HCEC 1CT (cell line): ENCODE measurements around the gene GARNL3.

Experiments
- DNase-seq: peaks from one replicate; pipeline ENCODE4 v3.0.0-alpha.2; 2017

GARNL3 gene

DNA sequence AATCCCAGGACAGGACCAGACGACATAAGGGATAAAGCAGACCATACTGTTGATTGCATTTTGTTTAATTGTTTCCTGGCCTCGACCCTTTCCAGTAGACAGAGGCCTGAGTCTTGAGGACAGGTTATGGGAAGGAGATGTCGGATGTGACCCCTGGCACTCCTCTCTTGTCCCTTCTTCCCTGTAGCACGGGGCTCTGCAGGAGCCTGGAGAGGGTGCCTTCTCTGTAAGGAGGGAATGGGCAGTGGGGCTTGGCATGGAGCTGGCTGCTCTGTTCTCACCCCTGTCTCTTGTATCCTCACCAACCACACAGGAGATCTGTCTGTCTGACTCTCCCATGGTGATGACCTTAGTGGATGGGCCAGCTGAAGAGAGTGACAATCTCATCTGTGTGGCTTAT lies 92.3 kb downstream of the GARNL3 start:
- DNase-seq = no peak

DNA sequence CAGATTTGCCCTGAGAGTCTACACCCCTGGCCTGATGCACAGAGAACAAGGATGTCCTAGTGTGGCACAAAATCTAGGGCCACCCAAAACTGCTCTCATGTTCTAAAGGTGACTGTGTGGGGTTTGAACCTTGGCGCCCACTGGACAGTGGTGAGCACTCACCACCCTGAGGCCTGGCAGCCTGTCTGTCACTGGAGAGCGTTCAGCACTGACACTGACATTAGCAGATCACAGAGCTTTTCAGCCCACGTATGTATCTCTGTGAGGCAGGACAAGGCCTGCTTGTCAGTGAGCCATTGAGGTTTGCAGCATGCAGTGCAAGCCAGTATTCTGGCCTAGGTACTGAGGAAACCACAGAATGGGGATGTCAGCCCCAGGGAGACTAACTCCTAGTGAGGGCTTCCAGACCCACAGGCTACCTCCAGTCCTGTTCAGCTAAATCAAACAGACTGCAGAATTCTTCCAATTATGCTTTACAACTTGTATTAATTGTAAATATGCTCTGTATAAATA lies 93.5 kb downstream of the GARNL3 start:
- no peak for DNase-seq

DNA sequence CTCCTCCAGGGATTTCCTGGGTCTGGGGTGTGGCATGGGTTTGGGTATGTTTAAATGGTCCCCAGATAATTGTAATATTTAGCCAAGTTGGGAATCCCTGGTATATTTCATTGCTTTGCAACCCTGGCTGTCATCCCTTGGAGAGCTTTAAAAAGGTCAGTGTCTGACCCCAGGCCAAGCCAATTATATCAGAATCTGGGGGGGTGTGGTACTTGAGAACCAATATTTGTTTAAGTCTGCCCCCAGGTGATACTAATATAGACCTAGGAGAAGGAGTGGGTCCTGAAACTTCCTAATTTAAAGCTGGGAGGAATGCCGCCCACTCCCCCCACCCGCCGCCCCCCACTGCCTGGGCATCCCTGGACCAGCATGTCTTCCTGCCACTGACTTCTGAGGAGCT lies 94.2 kb downstream of the GARNL3 start:
- no peak for DNase-seq

DNA sequence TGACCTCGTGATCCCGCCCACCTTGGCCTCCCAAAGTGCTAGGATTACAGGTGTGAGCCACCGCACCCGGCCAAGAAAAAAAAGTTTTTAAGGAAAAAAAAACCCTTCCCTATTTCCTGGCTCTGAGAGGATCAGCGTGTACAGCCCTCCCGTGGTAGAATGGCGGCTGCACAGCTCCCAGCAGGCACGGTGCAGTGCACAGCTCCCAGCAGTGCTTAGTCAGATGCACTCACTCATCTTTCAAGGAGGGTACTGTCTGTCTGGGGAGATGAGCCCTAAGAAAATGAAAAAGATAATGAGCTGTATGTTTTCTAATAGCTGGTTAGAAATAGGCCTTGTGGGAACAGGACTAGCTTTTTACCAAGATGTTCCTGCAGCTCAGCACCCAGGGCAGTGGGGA lies 95.7 kb downstream of the GARNL3 start:
- DNase-seq = no peak

DNA sequence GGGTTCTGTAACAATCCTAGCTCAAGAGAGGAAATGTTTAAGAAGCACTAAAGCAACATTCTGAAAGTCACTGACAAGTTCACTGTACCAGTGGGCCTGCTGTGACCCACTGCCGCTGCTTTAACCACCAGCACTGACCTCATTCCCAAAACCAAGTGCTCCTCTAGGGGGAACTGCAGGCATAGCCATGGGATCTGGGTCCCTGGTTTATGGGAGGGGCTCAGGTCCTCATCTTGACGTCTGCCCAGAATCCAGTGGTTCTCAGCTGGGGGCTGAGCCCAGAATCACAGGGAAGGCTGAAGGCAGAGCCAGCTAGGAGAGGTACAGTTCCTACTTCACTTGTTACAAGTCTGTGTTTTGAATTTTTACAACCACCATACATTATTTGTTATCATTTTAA lies 96.3 kb downstream of the GARNL3 start:
- DNase-seq = peak; percentile 21

DNA sequence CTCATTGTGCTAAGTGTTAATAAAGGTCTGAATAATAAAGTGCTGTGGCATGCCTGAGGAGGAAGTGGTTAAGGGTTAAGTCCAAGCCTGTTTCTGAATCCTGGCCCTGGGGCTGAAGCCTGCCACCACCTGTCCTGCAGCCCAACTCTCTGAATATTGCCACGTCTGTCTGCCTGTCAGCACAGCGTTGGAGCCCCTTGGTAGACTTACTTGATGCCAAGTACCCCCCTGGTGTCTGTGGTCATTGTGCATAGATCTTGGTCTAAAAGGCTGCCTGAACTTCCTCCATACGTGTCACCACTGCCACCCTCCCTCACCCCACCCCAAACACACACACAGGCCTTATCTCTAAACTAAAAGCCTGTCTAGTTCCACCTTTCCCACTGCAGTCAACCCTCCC lies 97.0 kb downstream of the GARNL3 start:
- DNase-seq = no peak

DNA sequence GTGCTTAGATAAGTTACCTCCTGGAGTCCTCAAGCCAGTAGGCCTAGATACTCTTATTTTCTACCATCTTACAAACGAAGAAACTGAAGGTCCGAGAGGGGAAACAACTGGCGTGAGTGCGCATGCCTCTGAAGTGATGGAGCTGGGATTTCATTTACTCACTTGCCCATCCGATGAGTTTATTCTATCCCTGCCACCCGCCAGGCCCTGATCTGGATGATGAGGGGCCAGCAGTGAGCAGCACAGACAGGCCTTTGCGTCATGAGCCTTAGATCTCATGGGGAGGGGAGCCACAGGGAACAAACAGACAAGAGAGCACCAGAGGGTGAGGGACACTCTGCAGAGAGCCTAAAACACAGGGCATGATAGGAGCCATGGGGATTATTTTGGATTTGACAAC lies 98.3 kb downstream of the GARNL3 start:
- no peak for DNase-seq

DNA sequence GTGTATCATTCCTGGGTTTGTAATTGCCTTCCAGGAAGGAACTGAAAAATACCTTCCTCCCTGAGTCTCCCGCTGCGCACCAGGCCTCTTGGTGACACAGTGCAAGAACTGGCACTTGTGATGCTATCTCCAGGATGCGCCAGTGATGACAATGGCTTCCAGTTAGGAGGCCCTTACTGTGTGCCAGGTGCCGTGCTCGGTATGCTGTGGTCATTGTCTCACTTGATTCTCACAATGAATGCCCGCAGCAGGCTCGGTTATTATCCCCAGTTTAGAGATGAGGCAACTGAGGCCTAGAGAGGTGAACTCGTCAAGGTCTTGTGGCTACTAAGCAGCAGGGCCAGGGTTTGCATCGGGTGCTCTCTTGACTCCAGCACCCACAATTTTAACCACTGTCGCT lies 100.9 kb downstream of the GARNL3 start:
- no peak for DNase-seq

DNA sequence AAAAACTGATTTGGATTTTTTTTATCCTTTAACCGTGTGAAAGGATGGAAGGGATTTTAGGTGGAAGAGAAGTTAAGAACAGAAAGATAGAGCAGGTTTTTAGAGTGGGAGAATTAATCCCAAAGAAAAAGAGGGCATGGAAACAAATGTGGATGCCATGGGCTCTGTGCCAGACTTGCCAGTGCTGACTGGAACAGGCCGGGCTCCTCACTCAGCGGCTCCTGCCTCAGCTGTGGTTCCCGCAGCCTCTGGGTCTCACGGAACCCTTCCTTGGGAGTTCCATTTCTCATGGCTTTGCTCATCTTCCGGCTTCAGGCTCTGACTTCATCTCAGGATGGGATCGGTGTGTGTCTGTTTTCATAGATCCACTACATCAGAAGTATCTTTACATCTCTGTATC lies 102.0 kb downstream of the GARNL3 start:
- no peak for DNase-seq

DNA sequence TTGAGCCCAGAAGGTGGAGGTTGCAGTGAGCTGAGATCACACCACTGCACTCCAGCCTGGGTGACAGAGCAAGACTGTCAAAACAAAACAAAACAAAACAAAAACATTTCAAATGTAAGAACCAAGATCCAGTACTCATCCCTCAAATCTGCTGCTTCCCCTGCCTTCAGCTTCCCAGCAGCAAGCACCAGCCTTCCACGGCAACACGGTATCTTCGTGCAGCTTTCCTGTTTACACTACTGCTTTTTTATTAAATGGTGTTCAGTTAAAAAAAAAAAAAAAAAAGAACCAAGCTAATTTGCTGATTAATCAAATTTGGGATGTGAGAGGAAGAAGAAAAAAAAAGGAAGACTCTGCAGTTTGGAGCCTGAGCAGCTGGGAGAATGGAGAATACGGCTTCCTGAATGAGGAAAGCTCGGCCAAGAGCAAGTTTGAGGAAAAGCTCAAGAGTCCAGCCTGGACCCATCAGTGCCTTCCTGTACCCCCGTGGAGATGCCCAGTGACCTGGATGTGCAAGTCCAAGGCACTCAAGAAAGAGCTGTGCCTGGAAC lies 104.4 kb downstream of the GARNL3 start:
- no peak for DNase-seq

DNA sequence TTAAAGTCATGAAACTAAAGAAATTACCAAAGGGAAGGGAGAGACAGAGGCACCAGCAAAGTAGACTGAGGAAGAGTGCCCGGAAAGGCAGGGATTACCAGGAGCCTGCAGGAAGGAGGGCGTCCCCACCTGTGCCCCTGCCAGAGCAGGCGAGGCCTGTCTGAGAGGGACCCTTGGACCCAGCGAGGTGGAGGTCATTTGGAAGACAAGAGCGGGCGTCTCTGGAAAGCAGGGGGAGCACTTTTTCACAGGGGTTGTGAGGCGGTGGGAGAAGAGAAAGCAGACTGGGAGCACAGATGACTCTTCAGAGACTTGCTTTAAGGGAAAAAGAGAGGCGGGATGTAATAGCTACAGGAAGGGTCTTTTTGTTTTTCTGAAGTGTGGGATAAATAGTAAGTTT lies 104.9 kb downstream of the GARNL3 start:
- no peak for DNase-seq

DNA sequence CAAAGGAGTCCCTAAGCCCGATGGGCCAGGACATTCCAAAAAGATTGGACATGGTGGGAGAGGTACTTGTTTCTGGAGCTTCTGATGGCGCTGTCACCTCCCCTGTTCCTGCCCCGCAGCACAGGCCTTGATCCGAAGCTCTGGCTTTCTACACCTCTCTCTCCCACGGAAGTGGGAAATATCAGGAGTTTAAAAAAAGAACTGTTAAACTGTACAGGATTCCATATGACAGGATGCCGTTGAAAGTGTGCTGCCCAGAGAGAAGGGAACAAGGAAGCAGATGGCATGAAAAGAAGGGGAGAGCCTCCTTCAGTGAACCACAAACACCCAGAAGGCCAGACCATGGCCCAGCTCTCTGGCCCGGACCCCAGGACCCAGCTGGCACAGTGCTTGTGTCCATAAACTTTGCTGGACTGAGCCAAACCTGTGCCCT lies 105.6 kb downstream of the GARNL3 start:
- DNase-seq = no peak

DNA sequence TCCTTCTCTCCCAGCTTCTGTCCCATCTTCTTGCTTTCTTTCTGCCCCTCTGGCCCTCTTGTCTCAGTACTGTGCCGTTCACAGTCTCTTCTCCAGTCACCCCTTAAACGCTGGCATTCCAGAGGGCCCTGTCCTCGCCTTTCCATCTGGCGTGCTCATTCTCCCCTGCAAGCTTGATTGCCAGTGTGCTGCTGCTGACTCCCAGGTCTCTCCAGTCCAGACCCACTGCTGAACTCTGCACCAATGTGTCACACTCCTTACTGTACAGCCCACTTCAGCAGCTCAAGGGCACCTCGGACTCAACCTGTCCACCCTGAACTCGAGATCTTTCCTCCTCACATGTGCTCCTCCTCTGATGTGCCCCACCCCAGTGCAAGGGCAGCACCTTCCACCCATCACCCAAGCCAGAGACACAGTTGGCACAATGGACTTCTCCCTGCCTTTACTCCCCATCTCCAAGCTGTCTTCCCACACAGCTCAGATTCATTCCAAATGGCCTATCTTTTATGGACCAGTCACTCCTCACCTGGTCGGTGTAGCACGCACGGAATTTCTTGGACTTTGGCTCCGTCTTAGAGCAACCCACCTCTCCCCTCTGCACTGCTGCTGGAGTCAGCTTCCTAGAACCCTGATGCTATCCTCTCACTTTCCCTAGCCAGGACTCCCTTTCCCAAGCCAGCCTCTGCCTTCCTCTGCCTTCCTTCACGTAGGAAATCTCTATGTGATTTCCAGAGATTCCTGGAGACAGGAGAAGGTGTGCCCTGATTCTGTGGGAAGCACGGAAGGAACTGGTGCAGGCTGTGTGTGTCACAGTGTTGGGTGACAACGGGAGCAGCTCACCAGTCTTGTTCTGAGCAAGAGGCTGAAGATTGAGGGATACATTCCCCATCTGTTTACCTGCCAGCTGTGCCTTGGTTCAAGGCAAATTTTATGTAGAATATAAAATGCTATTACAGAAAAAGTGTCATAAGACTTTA lies 106.4 kb downstream of the GARNL3 start:
- DNase-seq = no peak

DNA sequence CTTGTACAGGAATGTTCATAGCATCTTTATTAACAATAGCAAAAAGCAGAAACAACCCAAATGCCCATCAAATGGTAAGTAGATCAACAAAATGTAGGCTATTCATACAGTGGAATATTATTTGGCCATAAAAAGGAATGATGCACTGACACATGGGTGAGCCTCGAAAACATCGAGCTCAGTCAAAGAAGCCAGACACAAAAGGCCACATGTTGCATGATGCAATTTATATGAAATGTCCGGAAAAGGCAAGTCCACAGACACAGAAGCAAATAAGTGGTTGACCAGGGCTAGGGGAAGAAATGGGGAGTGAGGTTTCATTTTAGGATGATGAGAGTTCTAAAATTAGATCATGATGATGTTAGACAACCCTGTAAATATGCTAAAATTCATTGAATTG lies 115.9 kb downstream of the GARNL3 start:
- DNase-seq = no peak

DNA sequence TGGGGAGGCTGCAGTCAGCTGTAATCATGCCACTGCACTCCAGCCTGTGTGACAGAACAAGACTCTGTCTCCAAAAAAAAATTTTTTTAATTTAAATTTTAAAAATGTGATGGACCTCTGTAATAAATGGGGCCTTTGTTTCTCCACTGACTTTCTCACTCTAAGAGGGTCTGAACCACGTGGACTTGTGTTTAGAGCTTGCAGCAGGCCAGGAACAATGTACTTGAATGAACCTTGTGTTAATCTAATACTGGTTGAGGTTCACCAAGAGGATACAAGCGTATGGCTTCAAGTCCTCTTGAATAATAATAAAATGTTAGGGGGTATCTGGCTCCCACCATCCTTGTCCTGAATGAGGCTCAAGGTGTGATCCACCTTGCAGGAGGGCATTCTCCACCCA lies 118.0 kb downstream of the GARNL3 start:
- DNase-seq = no peak

DNA sequence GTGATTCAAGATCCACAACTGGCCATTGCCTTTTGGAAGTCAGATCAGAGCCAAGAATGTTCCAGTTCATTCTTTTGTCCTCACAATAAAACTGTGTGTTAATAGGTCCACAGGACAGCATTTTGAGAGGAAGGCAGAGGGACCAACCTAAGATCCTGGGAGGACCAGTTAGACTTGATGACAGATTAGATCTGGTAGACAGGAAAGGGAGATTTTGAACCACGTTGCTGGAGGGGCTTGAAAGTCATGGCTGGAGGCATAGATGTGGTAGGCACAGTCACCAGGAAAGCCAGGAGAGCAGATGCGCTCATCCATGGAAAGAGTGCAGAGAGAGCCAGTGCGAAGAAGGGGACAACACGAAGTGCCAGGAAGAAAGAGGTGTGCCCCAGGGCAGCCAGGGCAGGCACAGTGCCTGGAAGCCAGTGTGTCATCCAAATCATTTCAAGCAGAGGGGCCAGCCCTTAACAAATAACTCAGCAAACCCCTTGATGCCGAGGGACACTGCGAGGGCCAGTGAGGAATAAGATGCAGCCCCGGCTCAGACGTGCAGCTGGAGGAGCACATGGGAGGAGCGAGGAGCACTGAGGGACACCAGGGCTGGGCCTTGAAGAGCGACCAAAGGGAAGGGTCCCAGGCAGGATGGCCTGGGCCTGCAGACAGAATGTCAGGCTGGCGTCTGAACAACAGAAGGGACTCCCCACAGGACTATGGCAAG lies 119.6 kb downstream of the GARNL3 start:
- DNase-seq = no peak

DNA sequence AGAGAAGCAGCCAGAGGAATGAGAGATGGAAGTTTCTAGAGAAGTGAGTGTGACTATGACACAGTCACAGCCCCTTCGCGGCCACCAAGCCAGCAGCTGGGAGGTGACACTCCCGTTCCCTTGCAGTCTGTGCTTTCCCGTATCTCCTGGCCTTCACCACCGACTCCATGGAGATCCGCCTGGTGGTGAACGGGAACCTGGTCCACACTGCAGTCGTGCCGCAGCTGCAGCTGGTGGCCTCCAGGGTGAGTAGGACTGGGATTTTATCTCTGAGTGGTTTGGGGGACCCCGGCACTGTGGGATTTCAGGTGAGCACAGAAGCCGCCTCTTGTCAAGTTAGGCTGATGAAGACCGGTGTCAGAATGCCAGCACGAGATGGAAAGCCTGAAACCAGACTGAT lies 120.3 kb downstream of the GARNL3 start:
- DNase-seq = no peak

DNA sequence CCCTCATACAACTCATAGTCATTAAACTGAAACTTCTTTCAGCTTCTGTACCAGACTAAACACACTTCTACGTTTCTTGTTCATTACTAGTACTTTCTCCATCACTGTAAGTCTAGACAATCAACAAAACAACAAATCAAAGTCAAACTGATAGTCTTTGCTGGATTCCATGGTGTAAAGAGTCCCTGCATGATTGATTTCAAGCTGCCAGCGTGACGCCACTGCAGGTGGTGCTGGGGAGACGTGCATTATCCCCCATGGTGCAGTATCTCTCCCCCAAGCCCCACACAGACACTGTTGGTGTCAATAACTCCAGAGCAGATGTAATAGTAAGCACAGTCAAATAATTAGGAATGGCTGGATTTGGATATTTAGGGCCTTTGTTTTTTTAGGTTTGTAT lies 121.7 kb downstream of the GARNL3 start:
- DNase-seq = no peak

DNA sequence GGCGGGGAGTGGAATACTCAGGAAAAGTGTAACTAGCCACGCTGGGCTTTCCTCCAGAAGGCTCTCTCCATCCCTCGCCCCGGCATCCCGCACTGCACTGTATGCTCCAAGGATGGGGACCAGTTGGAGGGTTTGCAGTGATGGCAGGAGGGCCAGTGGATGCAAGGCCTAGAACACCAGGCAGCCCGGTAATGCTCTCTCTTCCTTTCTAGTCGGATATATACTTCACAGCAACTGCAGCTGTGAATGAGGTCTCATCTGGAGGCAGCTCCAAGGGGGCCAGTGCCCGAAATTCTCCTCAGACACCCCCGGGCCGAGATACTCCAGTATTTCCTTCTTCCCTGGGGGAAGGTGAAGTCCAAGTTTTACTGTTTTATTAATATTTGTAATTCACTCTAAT lies 122.4 kb downstream of the GARNL3 start:
- DNase-seq = no peak

DNA sequence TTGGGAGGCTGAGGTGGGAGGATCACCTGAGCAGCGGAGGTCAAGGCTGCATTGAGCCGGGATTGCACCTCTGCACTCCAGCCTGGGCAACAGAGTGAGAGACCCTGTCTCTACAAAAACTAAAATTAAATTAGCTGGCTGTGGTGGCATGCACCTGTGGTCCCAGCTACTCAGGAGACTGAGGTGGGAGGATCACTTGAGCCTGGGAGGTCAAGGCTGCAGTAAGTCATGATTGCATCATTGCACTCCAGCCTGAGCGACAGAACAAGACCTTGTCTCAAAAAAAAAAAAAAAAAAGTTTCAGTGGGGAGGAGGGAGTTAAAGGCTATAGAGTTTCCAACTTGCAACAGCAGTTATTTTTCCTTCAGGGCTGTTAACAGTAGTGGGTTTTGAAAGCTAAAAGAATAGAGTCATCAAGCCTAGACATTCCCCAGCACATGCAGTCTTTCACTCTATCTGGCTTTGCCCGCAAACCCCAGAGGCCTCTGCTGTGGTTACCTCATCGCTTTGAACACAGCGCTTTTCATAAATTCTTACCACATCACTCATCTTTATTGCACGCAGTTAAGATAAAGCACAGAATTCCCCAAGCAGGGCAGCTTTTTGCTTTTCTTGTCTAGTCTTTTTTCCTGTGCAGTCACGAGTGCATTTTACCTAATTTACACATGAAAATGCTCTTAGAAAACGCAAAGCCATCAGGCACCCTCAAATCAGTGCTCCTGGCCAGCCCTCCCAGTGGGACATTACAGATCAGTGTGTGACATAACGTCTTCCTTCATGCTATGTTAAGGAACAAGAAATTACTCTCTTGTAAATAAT lies 123.7 kb downstream of the GARNL3 start:
- DNase-seq = peak; percentile 95

DNA sequence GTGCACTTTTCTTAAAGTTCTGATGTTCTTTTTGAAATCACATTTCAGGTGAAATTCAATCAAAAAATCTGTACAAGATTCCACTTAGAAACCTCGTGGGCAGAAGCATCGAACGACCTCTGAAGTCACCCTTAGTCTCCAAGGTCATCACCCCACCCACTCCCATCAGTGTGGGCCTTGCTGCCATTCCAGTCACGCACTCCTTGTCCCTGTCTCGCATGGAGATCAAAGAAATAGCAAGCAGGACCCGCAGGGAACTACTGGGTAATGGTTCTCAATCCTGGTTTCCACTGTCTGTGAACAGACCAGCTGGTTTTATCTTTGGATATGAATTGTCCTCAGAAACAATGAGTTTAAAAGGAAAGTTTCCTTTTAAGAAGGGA lies 124.3 kb downstream of the GARNL3 start:
- no peak for DNase-seq

DNA sequence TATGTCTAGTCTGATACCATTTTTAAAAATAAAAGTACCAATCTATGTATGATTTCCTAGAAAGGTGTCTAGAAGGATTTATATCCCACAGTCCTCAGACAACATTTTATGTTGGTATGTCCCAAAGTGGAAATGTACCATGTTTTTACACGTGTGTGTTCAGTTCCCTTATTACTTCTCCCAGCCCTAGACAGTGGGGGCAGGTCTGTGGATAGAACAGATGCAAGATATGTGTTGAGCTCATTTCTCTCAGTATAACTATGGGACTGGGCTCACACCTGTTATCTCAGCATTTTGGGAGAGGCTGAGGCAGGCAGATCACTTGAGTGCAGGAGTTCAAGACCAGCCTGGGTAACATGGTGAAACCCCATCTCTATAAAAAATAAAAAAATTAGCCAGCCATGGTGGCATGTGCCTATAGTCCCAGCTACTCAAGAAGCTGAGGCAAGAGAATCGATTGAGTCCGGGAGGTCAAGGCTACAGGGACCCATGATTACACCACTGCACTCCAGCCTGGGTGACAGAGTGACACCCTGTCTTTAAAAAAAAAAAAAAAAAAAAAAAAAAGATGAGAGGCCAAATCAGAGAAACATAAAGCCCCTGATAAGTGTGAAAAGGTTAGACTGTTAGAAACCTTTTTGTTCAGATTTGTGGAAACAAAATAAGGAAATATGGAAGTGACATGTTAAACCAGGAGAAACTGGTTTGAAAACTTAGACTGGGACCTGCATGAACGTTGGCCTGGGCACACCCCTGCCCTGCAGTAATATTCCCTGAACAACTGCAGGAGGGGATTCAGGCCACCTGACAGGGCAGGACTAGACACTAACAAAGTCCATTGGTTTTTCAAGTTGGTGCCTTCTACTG lies 125.0 kb downstream of the GARNL3 start:
- DNase-seq = no peak
